DMS 273 (cell line): ENCODE data around the gene ALPG.
"Not testable (repeated sequence)": the region's sequence is repeated elsewhere in the genome, so short reads cannot be mapped to it uniquely, and the experiment has no call there.

Source experiments
- DNase-seq: peaks from one replicate; lab custom pipeline; 2025; ENCODE audit not compliant: unreplicated experiment; lab: John Stamatoyannopoulos, UW

ALPG gene

DNA sequence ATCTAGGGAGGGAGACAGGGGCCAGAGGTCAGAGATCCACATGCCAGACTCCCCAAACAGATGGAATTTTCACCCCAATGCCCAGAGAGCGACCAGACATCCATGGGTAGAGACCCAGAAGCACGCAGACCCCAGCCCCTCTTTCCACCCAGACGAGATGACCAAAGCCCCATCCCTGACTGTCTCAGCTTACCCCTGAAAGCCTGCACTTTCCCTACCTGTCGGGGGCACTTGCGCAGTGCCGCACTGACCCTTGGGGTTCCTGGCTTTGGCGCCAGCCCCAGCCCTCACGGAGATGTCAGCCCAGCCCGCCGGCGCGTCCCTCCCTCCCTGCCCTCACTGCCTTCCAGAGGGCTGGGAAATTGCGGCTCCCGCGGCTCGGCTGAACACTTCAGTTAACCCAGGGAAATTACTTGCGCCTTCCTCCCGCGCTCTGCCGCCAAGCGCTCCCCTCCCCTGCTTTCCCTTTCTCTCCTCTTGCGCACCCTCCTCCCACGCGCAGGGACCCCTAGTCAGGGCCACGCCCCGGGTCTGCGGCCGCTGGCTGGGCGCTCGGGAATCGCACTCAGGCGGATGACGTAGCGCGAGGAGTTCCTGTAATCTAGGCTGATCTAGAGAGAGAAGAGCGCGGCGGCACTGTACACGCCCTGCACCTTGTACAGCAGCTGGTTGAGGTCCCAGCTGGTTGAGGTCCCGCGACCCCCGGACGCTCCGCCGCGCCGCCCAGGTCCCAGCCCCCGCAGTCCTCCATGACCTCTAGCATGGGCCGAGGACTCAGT lies 12.0 kb downstream of the ALPG start:
- DNase-seq = peak; percentile 74

DNA sequence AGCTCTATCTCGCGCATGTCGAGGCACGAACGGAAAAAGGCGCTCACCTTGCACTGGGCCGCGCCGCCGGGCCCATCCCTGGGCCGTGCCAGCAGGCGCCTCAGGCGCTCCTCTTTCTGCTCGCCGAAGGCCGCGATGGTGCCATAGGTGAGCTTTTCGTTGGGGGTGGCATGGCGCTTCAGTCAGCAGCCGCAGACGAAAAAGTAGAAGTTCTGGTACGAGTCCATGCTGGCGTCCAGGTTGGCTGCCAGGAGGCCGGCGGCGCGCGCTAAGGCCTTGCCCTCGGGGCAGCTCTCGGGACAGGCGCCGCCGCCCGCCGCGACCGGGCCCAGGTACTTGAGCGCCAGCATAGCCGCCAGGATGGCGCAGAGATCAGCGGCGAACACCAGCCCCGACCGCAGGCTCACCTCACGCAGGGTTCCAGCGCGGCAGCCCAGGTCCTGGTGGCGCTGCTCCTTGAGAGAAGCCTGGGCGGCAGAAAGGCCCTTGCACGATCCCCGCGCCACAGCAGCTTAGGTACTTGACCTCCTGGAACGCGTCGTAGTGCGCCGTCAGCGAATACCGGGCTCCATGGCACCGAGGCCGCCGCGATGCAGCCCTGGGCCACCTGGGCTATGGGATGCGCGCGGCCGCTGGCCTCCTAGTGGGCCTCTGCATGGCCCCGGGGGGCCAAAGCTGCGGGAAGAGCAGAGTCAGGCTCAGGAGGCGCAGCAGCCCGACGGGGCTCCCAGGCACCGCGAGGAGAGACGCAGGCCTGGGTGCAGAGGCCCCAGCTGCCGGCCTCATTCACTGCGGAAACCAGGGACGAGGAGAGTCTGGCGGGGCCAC lies 12.8 kb downstream of the ALPG start:
- DNase-seq = no peak

DNA sequence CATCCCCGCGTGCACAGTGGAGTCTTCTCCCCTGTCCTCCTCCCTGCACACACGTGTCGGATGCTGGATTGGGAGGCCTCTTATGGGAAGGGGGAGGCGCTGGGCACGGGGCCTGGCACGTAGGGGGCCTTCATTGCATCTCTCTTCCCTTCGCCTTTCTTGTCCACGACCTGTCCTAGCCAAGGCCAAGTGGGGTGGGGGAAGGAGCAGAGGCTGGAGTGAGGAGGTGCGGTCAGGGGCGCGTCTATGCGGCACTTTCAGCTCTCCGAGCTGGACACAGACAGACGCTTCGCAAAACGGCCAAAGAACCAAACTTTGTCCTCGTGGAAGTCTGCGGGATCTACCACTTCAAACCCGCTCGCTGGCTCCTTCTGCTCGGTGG lies 13.4 kb downstream of the ALPG start:
- DNase-seq = peak; percentile 24

DNA sequence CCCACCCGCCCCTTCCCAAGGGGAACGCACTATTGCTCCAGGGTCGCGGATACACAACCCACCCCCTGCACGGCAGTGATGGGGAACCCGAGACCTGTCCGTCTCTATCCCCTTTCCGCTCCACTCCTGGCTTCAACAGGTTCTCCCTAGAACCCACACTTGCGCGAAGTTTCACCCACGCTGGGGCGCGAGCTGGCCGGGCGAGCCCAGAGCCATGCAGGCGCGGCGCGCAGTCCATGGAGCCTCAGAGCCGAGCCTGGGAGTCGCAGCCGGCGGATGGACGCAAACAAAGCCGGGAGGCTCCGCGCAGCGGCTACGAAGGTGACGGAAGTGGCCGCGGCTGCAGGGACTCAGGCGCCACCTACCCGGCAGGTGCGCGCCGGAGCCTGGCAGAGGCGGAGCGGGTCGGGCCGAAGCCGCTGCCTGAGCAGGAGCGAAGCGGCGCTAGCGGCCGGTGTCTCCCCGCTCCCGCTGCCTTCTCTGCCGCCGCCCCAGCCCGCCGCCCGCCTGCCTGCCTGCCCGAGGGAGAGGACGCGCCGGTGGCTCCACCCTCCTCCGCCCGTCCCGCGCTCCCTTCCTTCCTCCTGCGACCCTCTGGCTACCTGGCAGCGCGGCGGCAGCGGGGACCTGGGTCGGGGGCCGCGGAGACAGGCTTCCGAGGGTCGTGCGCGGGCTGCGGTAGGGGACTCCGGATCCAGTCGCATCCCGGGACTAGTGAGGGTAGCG lies 14.0 kb downstream of the ALPG start:
- DNase-seq = peak; percentile 72

DNA sequence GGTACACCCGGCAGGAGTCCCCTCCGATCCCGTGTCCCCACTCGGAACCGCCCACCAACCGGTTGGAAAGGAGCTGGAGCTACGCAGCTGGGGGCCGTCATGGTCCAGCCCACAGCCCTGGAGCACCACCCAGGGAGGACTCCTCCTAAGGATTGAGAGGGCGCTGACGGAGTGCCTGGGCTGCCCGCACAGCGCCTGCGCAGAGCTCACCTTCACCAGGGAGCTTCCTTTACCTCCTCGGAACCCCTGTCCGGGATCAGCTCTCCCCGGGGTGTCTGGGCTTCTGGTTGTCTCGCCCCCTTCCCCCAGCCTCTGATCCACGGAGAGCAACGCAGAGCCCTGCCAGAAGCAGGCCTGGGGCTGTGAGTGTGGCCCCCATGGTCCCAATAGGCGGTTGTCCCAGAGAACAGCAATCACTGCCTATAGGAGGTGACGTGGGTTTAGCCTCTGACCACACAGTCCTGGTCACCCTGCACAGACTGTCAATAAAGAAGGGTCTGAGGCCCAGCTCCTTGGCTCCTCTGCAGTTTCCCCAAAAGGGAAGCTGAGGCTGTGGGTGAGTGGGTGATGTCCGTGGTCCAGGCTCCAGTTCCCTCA lies 14.6 kb downstream of the ALPG start:
- DNase-seq = no peak

DNA sequence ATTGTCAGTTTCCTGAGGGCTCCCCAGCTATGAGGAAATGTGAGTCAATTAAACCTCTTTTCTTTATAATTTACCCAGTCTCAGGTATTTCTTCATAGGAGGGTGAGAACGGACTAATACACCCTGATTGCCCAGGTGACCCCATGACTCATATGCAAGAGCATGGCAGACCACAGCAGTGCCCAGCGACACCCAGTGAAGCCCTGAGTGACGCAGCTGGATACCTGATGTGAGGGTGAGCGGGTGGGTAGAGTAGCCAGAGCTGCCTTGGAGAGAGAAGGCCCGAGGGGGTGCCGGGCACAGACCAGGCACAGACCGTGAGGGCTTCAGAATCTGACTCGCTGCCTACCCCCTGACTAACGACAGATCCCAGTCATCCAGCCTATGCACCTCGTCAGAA lies 15.4 kb downstream of the ALPG start:
- DNase-seq = no peak

DNA sequence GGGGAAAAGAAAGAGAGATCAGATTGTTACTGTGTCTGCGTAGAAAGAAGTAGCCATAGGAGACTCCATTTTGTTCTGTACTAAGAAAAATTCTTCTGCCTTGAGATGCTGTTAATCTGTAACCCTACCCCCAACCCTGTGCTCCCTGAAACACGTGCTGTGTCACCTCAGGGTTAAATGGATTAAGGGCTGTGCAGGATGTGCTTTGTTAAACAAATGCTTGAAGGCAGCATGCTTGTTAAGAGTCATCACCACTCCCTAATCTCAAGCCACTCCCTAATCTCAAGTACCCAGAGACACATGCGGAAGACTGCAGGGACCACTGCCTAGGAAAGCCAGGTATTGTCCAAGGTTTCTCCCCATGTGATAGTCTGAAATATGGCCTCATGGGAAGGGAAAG lies 16.4 kb downstream of the ALPG start:
- not testable (repeated sequence) for DNase-seq

DNA sequence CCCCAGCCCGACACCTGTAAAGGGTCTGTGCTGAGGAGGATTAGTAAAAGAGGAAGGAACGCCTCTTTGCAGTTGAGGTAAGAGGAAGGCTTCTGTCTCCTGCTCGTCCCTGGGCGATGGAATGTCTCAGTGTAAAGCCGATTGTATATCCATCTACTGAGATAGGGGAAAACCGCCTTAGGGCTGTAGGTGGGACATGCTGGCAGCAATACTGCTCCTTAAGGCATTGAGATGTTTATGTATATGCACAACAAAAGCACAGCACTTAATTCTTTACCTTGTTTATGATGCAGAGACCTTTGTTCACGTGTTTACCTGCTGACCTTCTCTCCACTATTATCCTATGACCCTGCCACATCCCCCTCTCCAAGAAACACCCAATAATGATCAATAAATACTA lies 16.8 kb downstream of the ALPG start:
- not testable (repeated sequence) for DNase-seq

DNA sequence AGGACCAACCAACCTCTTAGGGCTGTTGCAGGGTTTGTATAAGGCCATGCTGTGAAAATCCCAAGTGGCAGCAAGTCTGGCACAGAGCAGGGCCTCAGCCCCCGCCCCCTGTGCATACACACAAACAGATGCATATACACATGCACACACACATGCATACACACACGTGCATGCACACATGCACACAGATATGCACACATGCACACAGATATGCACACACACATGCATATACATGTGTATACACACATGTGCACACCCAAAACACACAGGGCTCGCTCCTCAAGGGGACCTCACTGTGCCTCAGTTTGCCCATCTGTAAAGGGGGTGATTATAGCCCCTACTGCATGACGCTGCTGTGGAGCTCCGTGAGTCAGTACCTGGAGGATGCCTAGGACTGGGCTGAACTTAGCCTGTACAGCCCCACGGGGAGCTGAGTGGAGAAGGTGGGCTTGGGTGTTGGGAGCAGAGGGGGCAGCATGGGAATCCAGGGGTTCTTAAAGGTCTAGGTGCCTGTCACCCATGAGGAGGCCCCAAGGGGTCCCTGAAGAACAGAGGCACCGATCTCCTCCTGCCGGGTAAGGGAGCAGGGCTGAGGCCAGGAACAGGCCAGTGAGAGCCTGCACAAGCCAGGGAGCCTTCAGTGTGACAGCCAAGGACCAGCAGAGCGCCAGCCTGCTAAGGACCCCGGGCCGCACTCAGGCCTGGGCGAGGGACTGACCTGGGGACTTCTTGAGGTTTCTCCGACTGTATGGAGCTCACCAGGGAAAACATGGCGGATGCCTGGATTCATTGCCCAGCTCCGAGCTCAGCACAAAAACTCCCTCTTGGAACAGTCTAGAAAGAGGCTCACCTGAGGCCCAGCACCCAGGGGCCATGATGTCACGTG lies 25.3 kb downstream of the ALPG start:
- no peak for DNase-seq

DNA sequence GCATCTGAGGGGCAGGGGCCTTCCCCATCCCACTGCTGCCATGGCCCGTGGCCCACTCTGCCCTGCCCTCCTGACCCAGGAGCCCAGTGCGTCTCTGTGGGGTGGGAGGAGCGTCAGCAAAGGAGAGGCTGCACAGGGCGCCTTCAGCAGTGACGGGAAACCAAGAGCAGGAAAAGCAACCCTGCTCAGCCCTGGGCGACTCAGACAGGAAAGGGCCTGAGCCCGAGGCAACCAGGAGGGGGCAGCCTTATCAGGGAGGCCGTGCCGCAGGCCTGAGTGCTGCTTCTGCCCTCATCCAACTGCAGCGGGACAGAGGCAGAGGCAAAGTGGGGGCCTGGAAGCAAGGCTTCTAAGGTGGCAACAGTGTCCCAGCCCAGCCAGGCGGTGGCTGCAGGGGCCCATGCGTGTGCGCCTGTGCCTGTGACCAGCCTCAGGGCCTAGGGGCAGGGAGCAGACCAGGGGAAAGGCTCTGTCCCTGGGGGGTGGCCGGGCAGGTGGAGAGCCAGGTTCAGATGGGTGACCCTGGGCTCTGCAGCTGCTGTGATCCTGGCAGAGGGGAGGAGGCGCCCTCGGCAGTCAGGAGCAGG lies 26.0 kb downstream of the ALPG start:
- no peak for DNase-seq

DNA sequence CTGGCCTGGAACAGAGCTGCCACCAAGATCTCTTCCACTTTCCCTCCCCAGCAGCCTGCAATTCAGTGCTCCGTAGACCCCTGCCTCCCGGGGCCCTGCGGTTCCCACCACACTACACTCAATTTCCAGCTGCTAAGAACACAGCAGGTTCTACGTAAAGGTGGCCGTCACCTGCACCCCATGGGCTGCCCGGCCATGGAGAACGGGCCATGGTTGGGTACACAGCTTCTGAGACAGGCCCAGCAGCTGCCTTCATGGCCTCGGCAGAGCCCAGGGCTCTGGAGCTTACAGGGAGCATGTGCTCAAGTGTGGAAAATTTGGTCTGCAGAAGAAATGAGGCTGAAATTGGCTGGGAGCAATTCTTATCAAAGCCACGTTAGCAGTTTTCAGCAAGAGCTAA lies 27.0 kb downstream of the ALPG start:
- not testable (repeated sequence) for DNase-seq

DNA sequence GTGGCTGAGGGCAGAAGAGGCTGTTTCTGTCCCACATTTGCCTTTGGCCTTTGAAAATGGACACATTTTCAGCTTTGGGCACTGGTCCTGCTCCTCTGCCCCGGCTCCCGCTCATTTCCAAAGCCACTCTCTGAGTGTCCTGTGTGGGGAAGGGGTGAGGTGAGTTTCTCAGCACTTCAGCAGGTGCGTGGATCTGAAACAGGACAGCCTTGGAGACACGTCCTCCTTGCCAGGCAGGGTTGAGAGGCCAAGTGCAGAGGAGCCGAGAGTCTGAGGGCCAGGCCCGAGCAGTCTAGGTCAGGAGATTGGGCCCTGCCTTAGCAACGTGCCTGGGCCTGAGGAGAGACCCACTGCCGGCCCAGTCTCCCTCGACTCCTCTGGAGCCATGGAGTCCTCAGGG lies 27.4 kb downstream of the ALPG start:
- DNase-seq = no peak

DNA sequence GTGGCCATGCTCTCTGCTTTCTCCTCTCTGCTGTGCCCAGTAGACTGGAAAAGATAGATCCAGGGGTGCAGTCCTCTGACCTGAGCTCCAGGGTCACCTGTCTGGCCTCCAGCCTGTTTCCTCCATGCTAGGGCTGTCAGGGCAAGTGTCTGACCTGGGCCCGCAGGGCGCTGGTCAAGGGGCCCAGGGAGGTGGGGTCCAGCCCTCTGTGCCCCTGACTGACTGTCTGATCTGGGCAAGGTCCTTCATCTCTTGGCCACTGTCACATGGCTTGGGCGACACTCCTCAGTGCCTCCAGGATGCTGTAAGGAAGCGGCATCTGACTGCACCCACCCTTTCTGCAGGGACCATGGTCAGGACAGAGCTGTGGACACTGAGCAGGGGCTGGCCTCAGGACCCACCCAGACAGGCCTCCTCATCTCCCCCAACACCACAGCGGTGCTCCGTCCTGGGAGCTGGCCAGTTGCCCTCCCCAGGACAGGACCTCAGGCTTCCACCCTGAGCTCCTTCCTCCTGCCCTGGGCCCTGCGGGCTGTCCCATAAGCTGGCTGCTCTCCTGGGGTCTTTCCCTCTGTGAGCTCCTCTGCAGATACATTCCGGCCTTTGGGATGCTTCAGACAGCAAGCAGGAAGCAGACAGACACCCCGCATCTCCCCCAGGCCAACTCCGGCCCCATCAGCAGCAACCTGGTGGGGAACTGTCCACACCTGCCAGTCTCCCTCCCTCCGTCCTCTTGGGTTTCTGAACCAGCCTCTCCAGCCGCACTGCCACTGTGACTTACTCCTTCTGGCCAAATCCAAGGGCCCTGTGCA lies 28.1 kb downstream of the ALPG start:
- no peak for DNase-seq

DNA sequence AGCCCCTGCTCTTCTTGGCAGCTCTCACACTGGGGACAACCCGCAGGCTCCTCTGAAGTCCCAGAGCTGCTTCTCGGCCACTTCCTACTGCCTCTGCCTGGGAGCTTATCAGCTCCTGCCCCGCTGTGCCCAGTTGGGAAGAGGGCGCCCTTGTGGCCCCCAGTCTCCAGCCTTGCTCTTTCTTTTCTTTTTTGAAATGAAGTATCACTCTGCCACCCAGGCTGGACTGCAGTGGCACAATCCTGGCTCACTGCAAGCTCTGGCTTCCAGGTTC lies 28.7 kb downstream of the ALPG start:
- no peak for DNase-seq

DNA sequence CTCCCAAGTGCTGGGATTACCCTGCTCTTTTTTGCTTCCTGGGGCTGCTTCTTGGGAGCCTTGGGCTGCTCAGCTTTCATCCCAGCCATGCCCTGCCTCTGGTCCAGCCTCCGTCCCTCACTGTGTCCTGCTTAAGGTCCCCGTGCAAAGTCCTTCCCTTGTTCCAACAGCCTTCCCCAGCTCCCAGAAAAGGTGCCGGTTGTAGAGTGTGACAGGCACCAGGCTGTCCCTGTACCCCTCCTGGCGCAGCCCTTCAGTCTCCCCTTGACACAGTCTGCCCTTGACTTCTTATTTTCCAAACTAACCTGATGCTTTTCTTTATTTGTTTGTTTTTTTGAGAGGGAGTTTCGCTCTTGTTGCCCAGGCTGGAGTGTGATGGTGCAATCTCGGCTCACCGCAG lies 29.2 kb downstream of the ALPG start:
- DNase-seq = no peak

DNA sequence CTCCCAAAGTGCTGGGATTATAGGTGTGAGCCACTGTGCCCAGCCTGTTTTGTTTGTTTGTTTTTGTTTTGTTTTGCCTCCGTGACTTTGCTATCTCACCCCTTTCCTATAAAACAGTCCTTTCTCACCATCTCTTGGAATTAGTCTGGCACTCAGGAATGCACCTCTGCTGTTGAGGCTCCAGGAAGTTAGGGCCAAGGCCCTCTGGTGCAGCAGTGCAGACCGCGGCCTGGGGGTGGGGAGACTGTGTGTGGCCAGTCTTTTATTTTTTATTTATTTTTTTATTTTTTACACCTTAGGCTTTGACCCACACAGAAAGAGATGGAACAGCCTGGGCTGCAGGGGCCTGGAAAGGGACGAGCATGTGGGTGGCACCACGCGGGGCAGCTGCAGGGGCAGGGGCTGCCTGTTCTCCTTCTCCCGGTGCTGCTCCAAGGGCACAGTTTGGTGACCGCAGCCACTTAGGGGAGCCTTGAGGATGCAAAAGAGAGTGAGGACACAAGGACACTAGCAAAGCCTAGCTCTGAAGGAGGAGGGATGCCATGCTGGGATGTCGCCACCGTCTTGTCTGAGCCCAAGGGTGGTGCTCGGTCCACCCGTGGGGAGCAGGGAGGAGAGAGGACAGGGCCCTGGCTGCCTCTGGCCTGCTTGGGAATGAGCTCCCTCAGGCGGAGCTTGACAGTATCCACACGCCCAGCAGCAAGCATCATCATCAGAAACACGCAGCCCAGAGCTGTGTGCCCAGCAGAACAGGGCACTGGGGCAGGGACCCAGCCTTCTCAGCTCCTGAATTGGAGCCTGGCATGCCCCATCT lies 29.9 kb downstream of the ALPG start:
- no peak for DNase-seq

DNA sequence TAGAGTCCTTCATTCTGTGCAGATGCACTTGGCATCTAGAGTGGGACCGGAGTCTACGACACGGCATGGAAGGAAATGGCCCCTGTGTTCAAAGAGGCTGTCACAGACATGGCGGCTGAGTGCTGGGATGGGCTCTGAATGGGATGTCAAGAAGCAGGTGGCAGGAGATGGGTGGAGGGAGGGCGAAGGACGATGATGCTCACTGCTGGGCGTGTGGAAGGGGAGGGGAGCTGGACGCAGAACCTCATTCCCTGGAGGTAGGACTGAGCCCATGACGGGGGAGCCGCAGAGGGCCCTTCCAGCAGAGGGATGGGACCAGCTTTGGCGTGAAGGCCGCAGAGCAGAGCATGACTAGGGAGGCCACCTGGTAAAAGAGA lies 30.5 kb downstream of the ALPG start:
- DNase-seq = no peak

DNA sequence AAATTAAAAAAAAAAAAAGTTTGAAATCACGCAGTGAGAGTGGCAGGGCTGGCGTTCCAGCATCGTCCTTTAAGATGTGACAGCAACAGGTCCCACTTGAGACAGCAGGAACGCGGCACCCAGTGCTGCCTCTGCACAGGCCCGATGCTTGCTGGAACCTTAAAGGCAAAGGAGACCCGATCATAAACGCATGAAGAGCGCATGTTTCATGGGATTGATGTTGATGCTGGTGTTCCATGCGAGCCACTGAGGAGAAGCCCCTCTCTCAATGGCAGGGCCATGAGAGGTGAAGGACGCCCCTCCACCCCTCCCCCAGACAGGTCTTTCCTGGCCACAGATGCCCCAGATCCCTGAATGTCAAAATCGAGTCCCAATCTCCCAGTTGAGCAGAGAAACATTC lies 31.4 kb downstream of the ALPG start:
- DNase-seq = no peak
